HG03175 (cell line): Measurements from ENCODE around the gene MYL10.
"Not testable (repeated sequence)": the region's sequence is repeated elsewhere in the genome, so short reads cannot be mapped to it uniquely, and the experiment has no call there.

Experiments
- ATAC-seq: cut with Tn5 transposase; IDR thresholded peaks from one replicate; pipeline ENCODE4 v1.9.1; 2021; ENCODE audit warnings: mild to moderate bottlenecking, moderate library complexity; ENCODE audit not compliant: unreplicated experiment

MYL10 gene

DNA sequence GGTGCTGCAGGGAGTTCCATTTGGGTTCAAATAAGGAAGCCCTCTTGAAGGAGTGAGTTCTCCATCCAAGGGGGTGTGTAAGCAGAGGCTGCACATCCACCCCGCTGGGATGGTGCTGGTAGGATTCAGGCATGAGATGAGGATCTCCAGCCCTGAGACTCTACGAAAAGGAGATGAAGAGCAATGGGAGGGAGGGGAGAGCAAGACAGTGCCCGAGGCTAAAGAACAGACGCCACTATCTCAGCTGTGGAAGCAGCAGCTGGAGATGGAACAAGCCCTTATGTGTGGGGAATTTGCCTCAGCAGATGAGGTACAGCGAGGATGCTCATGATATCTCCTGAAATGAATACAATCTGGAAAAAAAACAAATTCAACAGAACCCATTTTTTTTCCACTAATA is 28.1 kb upstream of the MYL10 start:
- no peak for ATAC-seq

DNA sequence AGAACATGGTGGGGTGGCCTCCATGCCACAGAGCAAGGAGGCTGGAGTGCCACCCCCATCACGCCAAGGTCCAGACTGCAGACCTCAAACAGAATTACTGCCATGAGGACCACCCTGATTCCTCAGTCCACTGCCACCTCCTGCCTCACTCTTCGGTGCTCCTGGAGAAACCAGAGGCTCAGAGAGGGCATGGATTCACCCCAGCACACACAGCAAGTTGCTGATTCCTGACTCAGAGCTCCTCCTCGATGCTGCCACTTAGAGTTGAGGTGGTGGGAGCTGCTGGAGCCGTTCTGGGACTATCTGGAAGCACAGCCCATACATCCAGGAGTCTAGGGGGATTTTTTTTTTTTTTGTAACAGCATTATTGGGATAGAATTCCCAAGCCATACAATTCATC is 22.0 kb upstream of the MYL10 start:
- ATAC-seq: no peak

DNA sequence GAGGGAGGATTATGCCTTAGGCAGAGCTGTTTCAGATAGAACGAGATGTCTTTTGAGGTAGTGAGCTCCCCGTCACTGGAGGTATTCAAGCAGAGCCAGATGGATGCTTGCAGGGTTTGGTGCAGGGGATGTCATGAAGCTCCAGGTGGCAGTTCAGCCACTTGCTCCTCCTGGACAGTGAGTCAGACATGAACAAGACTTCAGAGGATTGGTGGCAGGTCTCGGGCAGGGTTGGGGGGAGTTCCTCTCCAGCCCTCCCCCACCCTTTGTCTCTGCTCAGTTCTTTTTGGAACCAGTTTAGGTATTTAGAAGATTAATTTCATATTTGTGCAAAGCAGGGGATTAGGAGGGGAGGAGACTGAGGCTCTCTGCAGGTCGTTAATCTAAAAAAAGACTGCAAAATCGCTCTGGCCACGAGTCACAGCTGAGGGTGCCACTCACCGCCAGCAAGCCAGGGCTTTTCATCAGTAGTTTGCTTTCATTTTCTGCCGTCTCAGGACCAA is 21.5 kb upstream of the MYL10 start:
- no peak for ATAC-seq

DNA sequence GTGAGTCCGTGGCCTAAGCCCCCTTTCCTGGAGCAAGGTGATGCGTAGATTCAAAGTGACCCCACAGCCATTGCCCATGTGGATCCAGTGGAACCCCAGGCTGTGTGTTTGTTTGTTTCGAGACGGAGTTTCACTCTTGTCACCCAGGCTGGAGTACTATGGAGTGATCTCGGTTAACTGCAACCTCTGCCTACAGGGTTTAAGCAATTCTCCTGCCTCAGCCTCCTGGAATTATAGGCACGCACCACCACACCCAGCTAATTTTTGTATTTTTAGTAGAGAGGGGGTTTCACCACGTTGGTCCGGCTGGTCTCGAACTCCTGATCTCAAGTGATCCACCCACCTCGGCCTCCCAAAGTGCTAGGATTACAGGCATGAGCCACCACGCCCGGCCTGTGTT is 18.8 kb upstream of the MYL10 start:
- ATAC-seq: not testable (repeated sequence)

DNA sequence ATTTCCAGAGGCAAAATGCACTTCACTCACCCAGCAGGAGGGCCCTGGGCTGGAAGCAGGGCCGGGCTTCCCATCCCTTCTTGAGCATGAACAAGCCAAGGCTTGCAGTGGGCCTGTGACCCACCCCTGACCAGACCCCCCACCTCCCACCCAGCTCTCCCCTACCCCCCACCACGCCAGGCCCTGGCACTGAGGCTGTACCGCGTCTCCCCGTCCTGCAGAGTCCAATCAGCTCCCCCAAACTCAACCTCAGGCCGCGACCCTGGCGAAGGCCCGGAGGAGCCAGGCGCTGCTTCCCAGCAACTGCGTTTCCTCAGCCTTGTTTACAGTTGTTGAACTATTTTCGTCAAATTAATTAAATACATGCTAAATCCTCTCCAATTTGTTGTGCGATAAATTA is 16.9 kb upstream of the MYL10 start:
- no peak for ATAC-seq

DNA sequence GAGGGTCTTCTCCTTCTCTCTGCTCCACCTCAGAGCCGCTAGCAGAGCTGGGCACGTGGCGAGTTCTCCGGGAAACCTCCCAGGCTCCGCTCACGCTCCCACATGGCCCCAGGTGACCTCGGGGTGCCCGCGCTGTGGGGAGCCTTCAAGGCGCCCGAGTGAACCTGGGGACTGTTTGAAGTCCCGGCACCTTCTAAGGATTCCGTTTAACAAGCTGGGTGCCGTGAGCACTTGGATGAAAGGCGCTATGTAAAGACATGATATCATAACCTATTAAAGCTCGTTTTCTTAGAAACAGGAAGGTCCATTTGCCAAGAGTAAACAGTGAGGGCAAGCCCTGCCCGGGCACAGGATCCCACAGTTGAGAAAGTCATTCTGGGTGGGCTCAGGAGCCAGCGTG is 15.8 kb upstream of the MYL10 start:
- no peak for ATAC-seq

DNA sequence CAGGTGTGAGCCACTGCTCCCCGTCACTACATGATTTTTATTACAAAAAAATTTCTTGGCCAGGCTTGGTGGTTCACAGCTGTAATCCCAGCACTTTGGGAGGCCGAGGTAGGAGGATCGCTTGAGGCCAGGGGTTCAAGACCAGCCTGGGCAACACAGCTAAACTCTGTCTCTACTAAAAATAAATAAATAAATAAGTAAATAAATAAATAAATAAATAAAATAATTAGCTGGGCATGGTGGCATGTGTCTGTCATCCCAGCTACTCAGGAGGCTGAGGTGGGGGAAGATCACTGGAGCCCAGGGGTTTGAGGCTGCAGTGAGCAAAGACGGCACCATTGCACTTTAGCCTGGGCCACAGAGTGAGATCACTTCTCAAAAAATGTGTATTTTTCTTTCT is 10.0 kb upstream of the MYL10 start:
- ATAC-seq: not testable (repeated sequence)

DNA sequence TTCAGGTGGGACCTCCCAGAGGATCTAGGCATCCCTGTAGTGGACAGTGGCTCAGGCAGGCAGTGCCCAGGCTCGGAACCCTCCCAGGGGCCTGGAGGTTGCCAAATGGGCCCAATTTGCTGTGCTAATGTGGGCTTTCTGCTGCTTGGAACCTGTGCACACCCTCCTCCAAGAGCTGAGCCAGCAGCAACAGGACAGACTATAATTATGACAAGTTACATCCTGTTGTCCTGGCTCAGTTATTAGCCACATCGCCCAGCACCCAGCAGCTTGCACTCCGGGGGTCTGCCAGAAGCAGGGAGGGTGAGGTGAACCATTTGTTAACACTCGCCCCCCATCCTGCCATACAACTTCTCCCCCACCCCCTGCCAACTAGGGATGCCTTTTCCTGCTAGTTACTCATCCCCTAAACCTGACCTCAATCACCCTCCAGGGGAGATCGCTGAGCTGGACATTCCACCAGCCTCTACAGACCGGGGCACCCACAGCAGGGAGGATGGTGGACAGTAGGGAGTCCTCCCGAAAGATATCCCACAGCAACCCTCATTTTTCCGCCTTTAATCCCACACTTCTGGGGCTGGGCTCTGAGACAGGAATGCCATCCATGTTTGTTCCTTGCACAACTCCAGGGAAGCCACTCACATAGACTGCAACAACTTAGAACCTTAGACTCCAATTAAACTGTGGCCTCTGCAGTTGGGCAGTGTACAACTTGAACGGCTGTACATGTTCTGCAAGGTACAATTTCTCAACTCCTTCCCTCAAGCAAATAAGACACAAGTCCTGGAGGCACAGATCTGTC is 7.9 kb upstream of the MYL10 start:
- no peak for ATAC-seq

DNA sequence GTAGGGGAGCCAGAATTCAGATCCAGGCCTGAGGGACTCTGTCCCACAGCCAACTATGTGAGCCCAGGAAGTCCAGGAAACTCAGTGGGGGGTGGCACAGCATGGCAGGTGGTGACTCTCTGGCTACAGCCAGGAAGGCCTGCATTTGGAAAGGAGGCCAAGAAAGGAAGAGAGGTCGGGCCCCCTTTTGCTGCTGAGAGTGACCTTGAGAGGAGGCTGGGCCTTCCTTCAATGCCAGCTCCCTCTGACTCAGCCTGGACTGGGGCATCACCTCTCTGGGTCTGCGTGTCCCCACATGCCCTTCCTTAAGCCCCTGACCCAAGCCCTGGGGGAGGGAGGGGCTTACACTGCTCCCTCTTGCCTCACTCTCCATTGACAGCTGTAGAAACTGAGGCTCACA is 6.4 kb upstream of the MYL10 start:
- ATAC-seq: no peak

DNA sequence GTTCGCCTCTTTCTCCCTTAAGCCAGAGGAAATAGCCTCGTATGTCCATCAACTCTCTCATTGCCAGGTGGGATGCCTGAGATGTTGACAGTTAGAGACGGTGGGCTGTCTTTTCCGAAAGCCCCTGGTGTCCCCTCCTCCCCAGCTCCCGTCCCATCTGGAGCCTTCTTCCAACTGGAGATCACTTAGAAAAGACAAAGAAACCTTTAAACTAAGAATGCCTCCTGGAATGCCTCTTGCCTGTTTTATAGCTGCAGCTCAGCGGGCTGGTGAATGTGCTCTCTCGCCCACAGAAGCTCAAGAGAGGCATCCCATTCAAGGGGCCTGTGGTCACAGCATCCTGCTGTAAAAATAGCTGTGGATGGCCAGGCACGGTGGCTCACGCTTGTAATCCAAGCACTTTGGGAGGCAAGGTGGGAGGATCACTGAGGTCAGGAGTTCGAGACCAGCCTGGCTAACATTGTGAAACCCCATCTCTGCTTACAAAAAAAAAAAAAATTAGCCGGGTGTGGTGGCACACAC is 5.2 kb upstream of the MYL10 start:
- no peak for ATAC-seq

DNA sequence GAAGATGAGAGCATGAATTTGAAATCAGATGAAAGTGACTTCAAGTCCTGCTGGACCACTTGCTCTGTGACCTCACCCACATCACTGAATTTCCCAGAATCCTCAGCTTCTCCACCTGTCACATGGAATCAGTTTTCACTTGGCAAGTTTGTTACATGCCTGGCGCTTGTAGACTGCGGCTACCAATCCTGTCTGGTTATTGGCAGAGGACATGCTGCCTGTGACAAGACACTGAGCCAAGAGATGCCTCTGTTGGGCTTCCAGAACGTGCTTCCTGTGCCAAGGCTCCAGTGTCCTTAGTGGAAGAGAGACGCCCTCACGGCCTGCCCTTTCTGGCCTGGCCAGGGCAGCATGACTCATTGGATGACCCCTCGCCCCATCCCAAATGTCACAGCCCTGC is 4.4 kb upstream of the MYL10 start:
- no peak for ATAC-seq

DNA sequence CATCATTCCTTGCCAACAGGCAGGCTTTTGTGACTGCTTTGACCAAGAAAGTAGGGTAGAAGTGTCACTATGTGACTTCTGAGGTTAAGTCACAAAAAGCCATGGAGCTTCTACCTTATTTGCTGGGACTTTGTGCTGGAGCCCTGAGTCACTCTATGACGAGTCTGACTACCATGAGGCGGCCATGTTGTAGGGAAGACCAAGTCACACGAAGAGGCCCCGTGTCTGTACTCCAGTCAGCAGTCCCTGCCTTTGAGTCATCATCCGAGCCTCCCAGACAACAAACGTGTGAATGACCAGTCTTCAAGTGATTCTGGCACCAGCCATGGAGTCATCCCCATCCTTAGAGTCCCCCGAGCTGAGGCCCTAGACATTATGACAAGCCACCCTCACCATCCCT is 3.5 kb upstream of the MYL10 start:
- no peak for ATAC-seq

DNA sequence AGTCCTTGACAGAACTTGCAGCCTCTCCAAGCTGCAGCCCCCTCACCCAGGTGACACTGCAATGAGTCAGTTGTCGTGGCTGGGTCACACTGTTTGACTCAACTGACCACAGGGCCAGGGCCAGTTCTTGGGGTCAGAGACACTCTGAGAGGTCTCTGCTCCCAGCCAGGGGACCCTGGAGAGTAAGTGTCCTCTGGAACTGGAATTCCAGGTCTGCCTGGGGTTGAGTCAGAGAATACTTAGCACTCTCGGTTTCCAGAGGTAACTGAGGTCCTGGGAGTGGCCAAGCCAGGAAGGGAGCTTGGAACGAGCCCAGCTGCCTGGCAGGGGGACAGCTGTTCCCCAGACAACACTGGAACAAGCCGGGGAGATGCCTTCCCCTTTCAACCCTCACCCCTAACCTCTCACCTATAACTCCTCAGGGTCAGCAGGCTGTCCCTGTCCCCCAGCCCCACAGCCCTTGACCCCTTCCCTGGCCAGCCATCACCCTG is 2.2 kb upstream of the MYL10 start:
- ATAC-seq: no peak

DNA sequence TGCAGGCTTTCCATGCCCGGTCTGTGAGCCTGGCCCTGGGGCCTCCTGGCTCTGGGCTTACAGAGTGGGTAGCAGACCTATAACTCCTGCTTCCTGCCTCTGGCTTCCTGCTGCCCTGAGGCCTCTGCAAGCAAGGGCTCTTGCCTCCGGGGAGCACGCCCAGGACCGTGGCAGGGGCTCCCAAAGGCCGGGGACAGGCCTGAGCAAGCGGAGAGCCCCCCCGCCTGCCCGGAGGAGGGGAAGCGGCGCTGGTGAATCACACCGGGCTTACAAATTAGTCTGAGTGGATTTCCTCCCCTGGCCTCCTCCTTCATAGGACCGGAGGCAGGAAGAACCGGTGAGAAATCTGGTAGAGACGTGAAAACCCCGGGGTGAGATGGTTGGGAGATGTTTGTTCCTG is 1.5 kb upstream of the MYL10 start:
- ATAC-seq: no peak

DNA sequence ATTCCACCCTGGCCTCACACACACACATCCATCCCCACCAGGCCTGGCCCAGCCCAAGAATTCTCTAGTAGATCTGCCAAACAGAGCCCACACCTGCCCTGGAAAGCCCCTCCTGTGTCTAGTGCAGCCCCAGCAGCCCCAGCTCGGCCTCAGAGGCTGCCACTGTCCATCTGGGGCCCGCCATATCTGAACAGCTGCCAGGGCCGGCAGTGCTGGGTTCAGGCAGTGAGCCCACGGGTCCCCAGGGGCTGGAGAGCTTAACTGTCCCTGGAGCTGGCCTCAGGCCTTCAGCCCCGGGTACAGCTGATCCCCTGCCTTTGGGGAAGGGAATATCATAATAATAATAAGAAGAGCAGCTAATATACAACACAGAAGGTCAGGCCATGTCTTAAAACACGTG is 574 bp downstream of the MYL10 start:
- no peak for ATAC-seq

DNA sequence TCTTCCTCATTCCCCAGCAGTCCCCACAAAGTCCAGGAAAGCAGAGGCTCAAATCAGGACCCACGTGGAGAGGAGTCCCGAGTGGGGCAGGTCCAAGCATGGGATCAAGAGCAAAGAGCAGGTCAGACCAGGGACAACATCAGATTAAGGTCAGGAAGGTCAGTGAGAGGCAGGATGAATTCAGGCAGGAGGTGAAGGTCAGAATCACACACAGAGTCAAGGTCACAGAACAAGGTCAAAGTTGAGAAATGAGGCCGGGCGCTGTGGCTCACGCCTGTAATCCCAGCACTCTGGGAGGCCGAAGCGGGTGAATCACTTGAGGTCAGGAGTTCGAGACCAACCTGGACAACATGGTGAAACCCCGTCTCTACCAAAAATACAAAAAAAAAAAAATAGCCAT is 2.3 kb downstream of the MYL10 start:
- no peak for ATAC-seq

DNA sequence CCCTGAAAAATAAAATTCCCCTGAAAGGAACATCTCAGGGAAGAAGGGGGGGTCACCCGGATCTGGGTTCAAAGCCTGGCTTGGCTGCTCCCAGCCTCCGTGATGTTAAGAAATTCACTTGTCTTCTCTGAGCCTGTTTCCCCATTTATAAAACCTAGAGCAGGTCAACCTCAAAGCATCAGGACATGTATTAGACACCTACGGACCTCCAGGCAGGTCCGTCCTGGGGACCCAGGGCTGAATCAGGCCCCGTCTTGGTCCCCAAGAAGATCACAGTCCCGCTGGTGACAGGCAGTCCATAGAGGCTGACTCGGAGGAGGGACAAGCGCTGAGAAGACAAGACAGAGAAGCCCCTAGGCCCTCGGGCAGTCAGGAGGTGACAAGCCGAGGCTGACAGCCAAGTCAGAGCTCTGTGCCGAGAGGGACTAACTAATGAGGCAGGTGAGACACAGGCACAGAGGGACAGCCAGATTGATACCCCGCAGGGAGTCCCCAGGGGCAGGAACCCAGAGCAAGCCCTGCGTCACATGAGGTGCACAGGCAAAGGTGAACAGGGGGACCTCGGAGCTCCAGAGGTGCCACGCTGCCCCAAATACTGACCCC is 2.9 kb downstream of the MYL10 start:
- no peak for ATAC-seq

DNA sequence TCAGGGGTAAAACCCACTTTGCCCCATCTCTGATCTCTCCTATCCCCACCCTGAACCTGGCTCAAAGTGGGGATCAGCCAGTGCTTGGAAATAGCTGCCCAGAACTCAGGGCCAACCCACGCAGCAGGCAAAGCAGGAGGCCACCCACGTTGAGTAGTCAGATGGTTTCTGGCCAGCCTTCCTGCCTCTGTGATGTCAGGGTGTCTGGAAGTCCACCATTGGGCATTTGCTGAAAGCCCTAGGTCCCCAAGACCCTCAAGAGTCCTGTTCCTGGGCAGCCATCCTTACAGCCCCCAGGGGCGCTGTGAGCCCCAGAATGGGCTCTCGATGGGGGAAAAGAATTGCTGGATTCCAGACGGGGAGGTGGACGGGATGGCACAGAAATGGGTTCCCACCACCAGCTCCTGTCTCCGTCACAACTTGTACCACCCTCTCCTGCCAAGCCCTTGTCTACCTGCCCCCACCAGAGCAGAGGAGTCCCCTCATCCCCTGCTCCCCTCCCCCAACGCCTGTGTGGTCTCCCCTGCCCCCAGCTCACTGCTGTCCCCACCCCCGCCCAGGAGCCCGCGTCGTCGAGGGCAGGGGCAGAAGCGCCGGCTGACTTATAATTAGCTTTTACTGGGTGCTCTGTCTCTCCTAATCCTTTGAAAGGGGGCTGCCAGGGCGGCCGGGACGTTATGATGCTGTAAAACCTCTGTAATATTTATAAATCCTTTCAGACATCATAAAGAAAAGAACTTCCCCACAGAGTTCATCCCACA is 3.9 kb downstream of the MYL10 start:
- ATAC-seq: no peak

DNA sequence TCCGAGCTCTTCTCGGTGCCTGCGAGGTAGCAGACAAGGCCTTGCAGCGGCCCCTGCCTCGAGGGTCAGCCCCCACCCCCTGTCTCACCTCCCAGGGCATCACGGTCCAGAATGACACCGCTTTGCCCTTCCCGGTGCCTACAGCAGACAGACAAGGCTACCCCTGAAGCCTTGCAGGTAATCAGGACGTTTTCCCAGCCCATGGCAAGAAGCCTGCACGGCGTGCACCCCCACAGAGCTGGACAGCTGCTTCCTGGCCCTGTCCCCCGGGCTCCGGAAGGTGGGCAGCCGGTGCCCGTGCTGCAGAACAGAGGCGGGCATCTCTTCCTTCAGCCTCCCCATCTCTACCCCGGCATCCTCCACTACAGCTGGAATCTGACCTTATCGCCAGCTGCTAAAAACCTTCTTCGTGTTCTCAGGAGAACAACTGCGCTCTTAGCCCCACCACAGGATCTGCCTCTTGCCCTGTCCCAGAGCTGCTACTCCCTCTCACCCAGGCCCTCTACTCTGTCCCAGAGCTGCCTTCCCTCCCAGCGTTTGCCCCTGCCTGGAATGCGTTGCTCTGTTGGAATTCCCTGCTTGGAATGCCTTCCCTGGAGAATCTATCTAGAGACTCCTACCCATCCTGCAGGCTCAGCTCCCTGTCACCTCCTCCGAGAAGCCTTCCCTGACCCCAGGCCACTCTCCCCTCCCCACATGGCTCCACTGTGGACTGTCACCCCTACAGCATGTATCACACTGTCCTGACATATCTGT is 4.7 kb downstream of the MYL10 start:
- ATAC-seq: no peak

DNA sequence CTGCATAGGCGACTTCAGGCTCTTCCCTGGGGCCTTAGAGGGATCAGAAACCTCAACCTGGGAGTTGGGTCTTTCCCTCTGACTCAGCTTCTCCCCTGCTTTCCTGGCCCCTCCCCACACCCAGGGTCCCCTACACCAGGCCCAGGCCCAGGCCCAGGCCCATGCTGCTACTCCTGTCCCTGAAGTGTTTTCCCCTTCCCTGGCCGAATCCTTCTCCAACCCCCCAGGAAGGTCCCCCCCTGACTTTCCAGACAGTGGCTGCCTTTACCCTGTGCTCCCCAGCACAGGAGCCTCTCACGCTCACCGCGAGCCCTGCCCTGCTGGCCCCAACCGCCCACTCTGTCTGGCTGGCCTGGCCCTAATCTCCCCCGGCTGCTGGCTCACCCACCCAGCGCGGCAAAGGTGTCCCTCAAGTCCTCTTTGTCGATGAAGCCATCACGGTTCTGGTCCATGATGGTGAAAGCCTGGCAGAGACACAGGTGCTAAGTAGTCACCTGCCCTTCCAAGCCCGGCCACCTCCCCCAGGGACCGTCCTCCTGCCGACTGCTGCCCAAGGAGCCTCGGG is 6.4 kb downstream of the MYL10 start:
- no peak for ATAC-seq
